Gastroesophageal sphincter (tissue), 4 donors: Measurements from ENCODE around the gene PROZ. TPM values are rescaled to one million over a fixed set of nuclear protein-coding genes. Genes with fewer than 3 reads are reported as not detected.

Experiments used
- ATAC-seq: fragments of 150-250 bp; one replicate; pipeline ENCODE4 v1.9.1; 2016; ENCODE audit warnings: mild to moderate bottlenecking, moderate library complexity
- H3K27ac ChIP-seq, 4 donors: fragments of 200-600 bp; sonication (generic) in 3 of 4; 1 replicate in 3 of 4; 2 replicates in 1 of 4; pipeline ENCODE4 v1.5.1; 2016 to 2019
- H3K27me3 ChIP-seq: fragments of 200-600 bp; sonication (generic); one replicate; pipeline ENCODE4 v1.5.1; 2019
- H3K36me3 ChIP-seq, 2 donors: fragments of 200-600 bp; sonication (generic); one replicate each; pipeline ENCODE4 v1.5.1; 2019; ENCODE audit warnings: control low read depth in 1 of 2
- H3K4me1 ChIP-seq, 3 donors: fragments of 200-600 bp; sonication (generic); 1 replicate in 2 of 3; 2 replicates in 1 of 3; pipeline ENCODE4 v1.5.1; 2016 to 2019; ENCODE audit warnings: control low read depth in 2 of 3
- H3K4me3 ChIP-seq, 2 donors: fragments of 200-600 bp; sonication (generic); one replicate each; pipeline ENCODE4 v1.5.1; 2019; ENCODE audit warnings: mild to moderate bottlenecking in 1 of 2, moderate library complexity in 1 of 2
- H3K9me3 ChIP-seq, 3 donors: fragments of 200-600 bp; sonication (generic); one replicate each; pipeline ENCODE4 v1.5.1; 2017 to 2019; ENCODE audit warnings: control low read depth in 2 of 3
- EP300 ChIP-seq: sonication (generic); formaldehyde crosslinking; IDR thresholded peaks from one replicate; pipeline ENCODE4 v1.6.1; 2017; ENCODE audit warnings: antibody characterized with exemption, mild to moderate bottlenecking
- POLR2A ChIP-seq, 2 donors: fragments of 450-650 bp; IDR thresholded peaks; one replicate each; pipeline ENCODE4 v1.6.1; 2017; ENCODE audit warnings: antibody characterized with exemption in 2 of 2, mild to moderate bottlenecking in 2 of 2, moderate library complexity in 1 of 2
- POLR2AphosphoS5 ChIP-seq: sonication (generic); formaldehyde crosslinking; IDR thresholded peaks from one replicate; pipeline ENCODE4 v1.6.1; 2017; ENCODE audit warnings: antibody characterized with exemption
- WGBS, 2 donors: methylation state at CpG; one replicate each; pipeline ENCODE4 v1.1.5; 2018; ENCODE audit warnings: low coverage in 1 of 2; 5-methylcytosine and 5-hydroxymethylcytosine counted together
- total RNA-seq, 4 donors: library from RNA; depleted of rRNA; stranded (reverse); fragments of >200 nt; gene quantifications; one replicate each; pipeline ENCODE4 v1.1.0, GENCODE V29; 2016
- TF ChIP-seq, protein P1 (sequence below), 4 experiments: fragments of 200-600 bp in 2 of 4; fragments of 450-650 bp in 2 of 4; sonication (generic) in 1 of 4; IDR thresholded peaks; one replicate each; pipeline ENCODE4 v1.5.1; 2017 to 2019; ENCODE audit warnings: antibody characterized with exemption in 4 of 4, mild to moderate bottlenecking in 2 of 4, moderate library complexity in 2 of 4

Gene PROZ
- total RNA-seq, 4 donors from 2014 or later = not detected

GRCh38 chr13:113205428-113205931 is 47.0 kb downstream of the PROZ start:
- TF ChIP-seq POLR2A (IDR thresholded peaks at IDR 0.05) (no peak), POLR2AphosphoS5 (no peak), EP300 (no peak)
- TF ChIP-seq, protein P1, sequence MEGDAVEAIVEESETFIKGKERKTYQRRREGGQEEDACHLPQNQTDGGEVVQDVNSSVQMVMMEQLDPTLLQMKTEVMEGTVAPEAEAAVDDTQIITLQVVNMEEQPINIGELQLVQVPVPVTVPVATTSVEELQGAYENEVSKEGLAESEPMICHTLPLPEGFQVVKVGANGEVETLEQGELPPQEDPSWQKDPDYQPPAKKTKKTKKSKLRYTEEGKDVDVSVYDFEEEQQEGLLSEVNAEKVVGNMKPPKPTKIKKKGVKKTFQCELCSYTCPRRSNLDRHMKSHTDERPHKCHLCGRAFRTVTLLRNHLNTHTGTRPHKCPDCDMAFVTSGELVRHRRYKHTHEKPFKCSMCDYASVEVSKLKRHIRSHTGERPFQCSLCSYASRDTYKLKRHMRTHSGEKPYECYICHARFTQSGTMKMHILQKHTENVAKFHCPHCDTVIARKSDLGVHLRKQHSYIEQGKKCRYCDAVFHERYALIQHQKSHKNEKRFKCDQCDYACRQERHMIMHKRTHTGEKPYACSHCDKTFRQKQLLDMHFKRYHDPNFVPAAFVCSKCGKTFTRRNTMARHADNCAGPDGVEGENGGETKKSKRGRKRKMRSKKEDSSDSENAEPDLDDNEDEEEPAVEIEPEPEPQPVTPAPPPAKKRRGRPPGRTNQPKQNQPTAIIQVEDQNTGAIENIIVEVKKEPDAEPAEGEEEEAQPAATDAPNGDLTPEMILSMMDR (IDR thresholded peaks at IDR 0.05) = no peak
- Histone ChIP-seq H3K36me3 (peaks cover 0 to 8% of the 10 kb centered on the region in 2 donors), H3K9me3 (no peaks in the 10 kb centered on the region), H3K27me3 (no peaks in the 10 kb centered on the region), H3K4me3 (no peak overlapping the region), H3K27ac (peak overlapping the region in 3 of 4 donors; percentile 23 to 60 (median 28)), H3K4me1 (peaks cover 0 to 71% (median 20%) of the 10 kb centered on the region in 3 donors)
- 49 to 54% methylated on average over 5 of the region's 5 CpGs for WGBS, 2 donors
- ATAC-seq = no peak

DNA sequence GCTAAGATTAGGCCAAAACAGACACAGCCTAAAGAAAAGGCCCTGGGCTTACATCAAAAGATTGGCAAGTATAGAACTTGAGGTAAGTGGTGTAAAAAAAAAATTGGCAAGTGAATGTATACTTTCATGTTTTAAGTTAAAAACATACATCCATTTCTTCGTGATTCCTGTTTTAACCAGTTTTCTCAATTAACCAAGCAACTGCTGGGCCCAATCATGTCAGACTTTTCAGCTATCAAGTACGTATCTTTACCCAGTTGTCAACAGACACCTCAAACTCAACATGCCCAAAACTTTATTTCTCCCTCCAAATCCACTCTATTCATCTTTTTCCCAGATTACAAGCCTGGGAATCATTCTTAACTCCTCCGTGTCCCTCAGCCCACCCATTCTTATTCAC is 49.0 kb downstream of the PROZ start:
- no peak for TF ChIP-seq POLR2AphosphoS5
- TF ChIP-seq POLR2A (IDR thresholded peaks at IDR 0.05) = no peak
- TF ChIP-seq, protein P1 (IDR thresholded peaks at IDR 0.05) = no peak
- TF ChIP-seq EP300 = no peak
- Histone ChIP-seq H3K36me3 (peaks cover 0 to 22% of the 10 kb centered on the region in 2 donors), H3K27me3 (no peaks in the 10 kb centered on the region), H3K27ac (peak overlapping the region in 3 of 4 donors; percentile 98 to 99 (median 99)), H3K9me3 (no peaks in the 10 kb centered on the region), H3K4me3 (peak overlapping the region; percentile 80 to 98), H3K4me1 (peaks cover 0 to 82% (median 26%) of the 10 kb centered on the region in 3 donors)
- WGBS, 2 donors = 33% methylated on average over 3 of the region's 3 CpGs
- no peak for ATAC-seq

DNA sequence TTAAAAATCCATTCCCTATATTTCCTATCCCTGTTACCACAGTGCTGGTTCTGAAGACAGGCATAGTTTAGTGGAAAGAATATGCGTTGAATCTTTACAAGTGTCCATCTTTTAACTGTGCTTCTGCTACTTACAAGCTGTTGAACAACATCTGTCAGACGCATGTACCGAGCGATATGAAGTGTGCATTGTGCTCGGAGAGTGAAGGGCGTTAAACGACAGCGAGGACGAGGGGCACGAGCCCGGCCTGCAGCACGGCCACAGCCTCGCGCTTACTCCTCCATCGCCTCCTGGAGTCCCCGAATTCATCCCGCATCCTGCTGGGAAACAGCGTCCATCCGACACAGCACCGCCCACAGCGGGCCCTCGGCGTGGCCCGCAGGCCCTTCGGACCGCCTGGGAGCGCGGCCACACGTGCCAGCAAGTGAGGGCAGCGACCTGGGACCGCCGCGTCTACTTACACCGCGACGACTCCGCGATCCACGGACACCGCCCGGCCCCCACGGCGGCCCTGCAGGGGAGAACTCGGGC is 49.5 kb downstream of the PROZ start:
- no peaks in the 10 kb centered on the region for H3K9me3 ChIP-seq
- H3K27ac ChIP-seq = peak overlapping the region; percentile 97 to 99 (median 98)
- WGBS, 2 donors = 0 to 17% methylated on average over 1 of the region's 44 CpGs
- H3K4me1 ChIP-seq = peaks cover 0 to 82% (median 26%) of the 10 kb centered on the region in 3 donors
- ATAC-seq = peak; percentile 32
- peak overlapping the region; percentile 80 to 98 for H3K4me3 ChIP-seq
- H3K27me3 ChIP-seq = no peaks in the 10 kb centered on the region
- TF ChIP-seq EP300 (no peak), POLR2A (IDR thresholded peaks at IDR 0.05) (no peak), POLR2AphosphoS5 (no peak)
- TF ChIP-seq, protein P1 (IDR thresholded peaks at IDR 0.05) = no peak
- H3K36me3 ChIP-seq = peaks cover 0 to 26% of the 10 kb centered on the region in 2 donors

- 0% methylated on average over 4 of the region's 103 CpGs; no CpG with 5 or more reads in 1 of the 2 donors for WGBS, 2 donors
- ATAC-seq = peak; percentile 92
- Histone ChIP-seq H3K9me3 (no peaks in the 10 kb centered on the region), H3K36me3 (peaks cover 0 to 26% of the 10 kb centered on the region in 2 donors), H3K4me3 (peak within 1 kb of the TSS; percentile 80 to 98), H3K27me3 (no peaks in the 10 kb centered on the region), H3K4me1 (peaks cover 0 to 82% (median 24%) of the 10 kb centered on the region in 3 donors), H3K27ac (peak within 1 kb of the TSS; percentile 97 to 99 (median 98))
- TF ChIP-seq POLR2A (IDR thresholded peaks at IDR 0.05) = peak; percentile 75 to 77
- TF ChIP-seq EP300 = no peak
- TF ChIP-seq, protein P1 (IDR thresholded peaks at IDR 0.05) = peak in 1 of 4 experiments; percentile 40
- peak; percentile 92 for TF ChIP-seq POLR2AphosphoS5
Observed at GRCh38 chr13:113208421-113209335, 50.2 kb downstream of the PROZ start, which contains the start of gene PCID2. TSS of gene PCID2 (minus strand) at chr13:113208669. CDS start at chr13:113208634, 35 bp downstream.
